HFFc6 (cell line): ENCODE data around the gene TACC2. TPM values are rescaled to one million over a fixed set of nuclear protein-coding genes. Genes with fewer than 3 reads are reported as not detected.

Experiments
- DNase-seq: peaks from one replicate; pipeline ENCODE4 v3.0.0-alpha.2; 2018
- H3K27ac Mint-ChIP-seq: 2 replicates; pipeline ENCODE4 v1.8.0; 2020; ENCODE audit warnings: mild to moderate bottlenecking, mixed read lengths
- H3K27me3 Mint-ChIP-seq: 2 replicates; pipeline ENCODE4 v1.8.0; 2021; ENCODE audit warnings: mild to moderate bottlenecking, moderate library complexity, mixed read lengths; ENCODE audit not compliant: insufficient read depth
- H3K36me3 Mint-ChIP-seq: 2 replicates; pipeline ENCODE4 v1.8.0; 2021; ENCODE audit warnings: low read depth, mixed read lengths
- H3K4me1 Mint-ChIP-seq: 2 replicates; pipeline ENCODE4 v1.8.0; 2020; ENCODE audit warnings: low read depth, mixed read lengths
- H3K4me3 Mint-ChIP-seq: 2 replicates; pipeline ENCODE4 v1.8.0; 2020; ENCODE audit warnings: mild to moderate bottlenecking, moderate library complexity, mixed read lengths
- H3K9me3 Mint-ChIP-seq: 2 replicates; pipeline ENCODE4 v1.8.0; 2020; ENCODE audit warnings: mild to moderate bottlenecking, mixed read lengths
- CTCF ChIP-seq: fragments of 200-600 bp; sonication (generic); IDR thresholded peaks from 2 replicates; pipeline ENCODE4 v1.5.0; 2021; ENCODE audit warnings: antibody characterized with exemption, mild to moderate bottlenecking
- total RNA-seq, 6 experiments: library from RNA; stranded (reverse); fragmentation: NEBNext Ultra II Directional; extraction: Animal tissue kit (Norgen Biotek cat#: 25700); gene quantifications; 2 replicates in 1 of 6; 3 replicates in 5 of 6; pipeline ENCODE4 v1.2.3, GENCODE V29; 2021

TACC2 gene
- total RNA-seq, 6 experiments from 2014 or later, result 15.9 to 19.5 (median 17.5) TPM

- DNase-seq, result no peak
- no peaks in the 10 kb centered on the region for H3K4me1 Mint-ChIP-seq
- no peak overlapping the region for H3K4me3 Mint-ChIP-seq
- no peaks in the 10 kb centered on the region for H3K9me3 Mint-ChIP-seq
- TF ChIP-seq CTCF, result no peak
- H3K27me3 Mint-ChIP-seq, result no peaks in the 10 kb centered on the region; the same call in 1 of the 2 replicates
- H3K36me3 Mint-ChIP-seq, result peaks cover 4% of the 10 kb centered on the region; the same call in 1 of the 2 replicates
- H3K27ac Mint-ChIP-seq, result no peak overlapping the region
Measured at GRCh38 chr10:122251459-122252255, 262.7 kb downstream of the TACC2 start.

DNA sequence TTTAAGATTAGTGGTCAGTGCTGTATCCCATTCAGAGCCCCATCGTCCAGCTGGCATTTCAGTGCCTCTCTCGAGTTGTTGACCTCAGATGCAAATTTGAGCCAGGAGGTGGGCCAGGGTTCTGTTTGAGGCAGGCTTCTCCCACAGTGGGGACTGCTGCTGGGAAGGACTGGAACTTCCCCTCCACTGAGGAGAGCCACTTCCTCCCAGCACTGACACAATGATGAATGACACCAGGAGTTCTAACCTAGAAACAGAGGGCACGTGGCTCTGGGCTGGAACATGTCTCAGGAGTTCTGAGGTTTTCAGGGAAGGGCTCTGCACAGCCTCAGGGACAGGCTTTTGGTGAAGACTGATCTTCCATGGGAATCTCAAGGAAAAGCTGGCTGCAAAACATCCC, 263.8 kb downstream of the TACC2 start:
- Mint-ChIP-seq H3K4me1 (no peaks in the 10 kb centered on the region), H3K27me3 (no peaks in the 10 kb centered on the region; the same call in 1 of the 2 replicates), H3K9me3 (no peaks in the 10 kb centered on the region), H3K36me3 (peaks cover 4% of the 10 kb centered on the region; the same call in 1 of the 2 replicates), H3K27ac (no peak overlapping the region), H3K4me3 (no peak overlapping the region)
- no peak for TF ChIP-seq CTCF
- DNase-seq, result no peak

GRCh38 chr10:122253605-122254004, 264.6 kb downstream of the TACC2 start:
- H3K27ac Mint-ChIP-seq, result no peak overlapping the region
- no peaks in the 10 kb centered on the region; the same call in 1 of the 2 replicates for H3K27me3 Mint-ChIP-seq
- peaks cover 2% of the 10 kb centered on the region for H3K4me1 Mint-ChIP-seq
- H3K36me3 Mint-ChIP-seq, result peaks cover 4% of the 10 kb centered on the region; the same call in 1 of the 2 replicates
- no peak for TF ChIP-seq CTCF
- no peak overlapping the region for H3K4me3 Mint-ChIP-seq
- DNase-seq, result no peak
- no peaks in the 10 kb centered on the region for H3K9me3 Mint-ChIP-seq

GRCh38 chr10:122254831-122255230, 265.9 kb downstream of the TACC2 start:
- peaks cover 6% of the 10 kb centered on the region for H3K36me3 Mint-ChIP-seq
- no peak for DNase-seq
- no peaks in the 10 kb centered on the region; the same call in 1 of the 2 replicates for H3K27me3 Mint-ChIP-seq
- no peak overlapping the region for H3K27ac Mint-ChIP-seq
- H3K4me1 Mint-ChIP-seq, result peaks cover 7% of the 10 kb centered on the region
- no peak for TF ChIP-seq CTCF
- H3K9me3 Mint-ChIP-seq, result no peaks in the 10 kb centered on the region
- no peak overlapping the region for H3K4me3 Mint-ChIP-seq

DNA sequence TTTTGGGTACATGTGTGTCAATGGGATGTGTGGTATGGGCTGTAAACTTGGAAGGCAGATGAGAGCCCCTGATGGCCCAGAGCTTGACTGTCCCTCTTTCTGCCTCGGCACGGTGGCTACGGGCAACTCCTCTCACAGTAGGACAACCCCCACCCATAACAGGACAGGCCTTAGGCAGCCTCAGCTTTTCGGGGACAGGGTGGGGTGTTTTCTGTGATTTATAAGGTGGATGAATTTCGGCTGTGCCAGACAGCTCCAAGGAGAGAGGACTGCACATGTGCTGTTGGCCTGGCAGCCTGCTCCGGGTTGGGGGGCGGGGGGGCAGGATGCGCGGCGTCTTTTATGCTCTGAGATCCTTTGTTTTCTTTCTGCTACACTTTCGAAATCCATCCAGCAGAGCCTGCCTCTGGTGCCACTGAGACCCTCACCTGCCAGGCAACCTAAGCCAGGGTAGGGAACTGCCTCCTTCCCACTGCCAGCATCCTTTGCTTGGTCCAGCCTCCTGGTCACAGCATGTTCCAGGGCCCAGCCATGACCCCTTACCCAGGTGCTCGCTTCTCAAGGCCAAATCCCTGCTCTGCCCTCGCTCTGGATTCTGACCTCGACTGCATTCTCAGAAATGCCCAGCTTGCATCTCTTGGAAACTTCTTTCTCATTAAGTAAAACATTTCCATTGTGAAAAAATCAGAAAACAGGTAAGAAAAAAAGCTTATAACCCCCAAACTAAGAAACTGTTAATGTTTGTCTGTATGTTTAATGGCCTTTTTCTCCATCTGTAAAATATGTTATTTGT, 266.7 kb downstream of the TACC2 start:
- DNase-seq, result no peak
- Mint-ChIP-seq H3K4me1 (peaks cover 7% of the 10 kb centered on the region), H3K27ac (no peak overlapping the region), H3K9me3 (no peaks in the 10 kb centered on the region), H3K36me3 (peaks cover 8% of the 10 kb centered on the region), H3K27me3 (no peaks in the 10 kb centered on the region; the same call in 1 of the 2 replicates), H3K4me3 (no peak overlapping the region)
- TF ChIP-seq CTCF, result no peak
